Posterior vena cava (tissue), 2 donors: ENCODE data around the gene TMC8. TPM values are rescaled to one million over a fixed set of nuclear protein-coding genes. Genes with fewer than 3 reads are reported as not detected.
A peak's percentile ranks its signal among the peaks of the same experiment; 100 is the strongest.
"Not testable (repeated sequence)": the region's sequence is repeated elsewhere in the genome, so short reads cannot be mapped to it uniquely, and the experiment has no call there.

ENCODE experiments used
- DNase-seq: peaks from one replicate; pipeline ENCODE4 v3.0.0-alpha.2; 2020; ENCODE audit warnings: low spot score
- intact Hi-C, 2 donors: fragments of 100-400 bp; cut with DNase I; formaldehyde crosslinking; loops; one replicate each; pipeline versions ENCODE4 v1.14.1 to v1.14.2; 2022 to 2023
- long read RNA-seq, 2 donors: library from polyadenylated mRNA; unstranded; transcript quantifications; one replicate each; pipeline ENCODE4 v2.0.0, GENCODE V29; 2020 to 2021
- total RNA-seq, 2 donors: library from RNA; stranded (reverse); fragmentation: NEBNext Ultra II Directional; extraction: Animal tissue kit (Norgen Biotek cat#: 25700); gene quantifications; one replicate each; pipeline ENCODE4 v1.2.1, GENCODE V29; 2021
- donor health status: DM: yes; HTN: yes; CAD: no.
- donor health status: DM: yes; HTN: yes; CAD: no.

Gene TMC8
- 10 to 100 TPM in 1 of 2 donors, 1 to 10 TPM in 1; 6.4 to 15.7 TPM for total RNA-seq
- long read RNA-seq, donor 1, partial matches to known transcripts = 0 of 3 reads
- long read RNA-seq, donor 1, other reads (novel, unspliced or antisense) = 3 of 3 reads
- long read RNA-seq, donor 2, partial matches to known transcripts = 1 of 4 reads
- long read RNA-seq, donor 2, other reads (novel, unspliced or antisense) = 3 of 4 reads

- DNase-seq = no peak
- intact Hi-C loops = no loop called here
Measured at GRCh38 chr17:78130437-78131101, at the start of gene TMC8. Gene TMC8 (plus strand): TSS chr17:78130771. CDS start chr17:78131589, 818 bp downstream.

GRCh38 chr17:78081551-78081950, 49.0 kb upstream of the TMC8 start:
- intact Hi-C loops = no loop called here

GRCh38 chr17:78082355-78082872, 48.2 kb upstream of the TMC8 start:
- intact Hi-C loops = not testable (repeated sequence)

More at GRCh38 chr17:78081551-78081950, 49.0 kb upstream of the TMC8 start:
- DNase-seq = no peak

GRCh38 chr17:78082988-78083387, 47.6 kb upstream of the TMC8 start:
- DNase-seq = no peak
- intact Hi-C loops = no loop called here

More at GRCh38 chr17:78082355-78082872, 48.2 kb upstream of the TMC8 start:
- not testable (repeated sequence) for DNase-seq

- intact Hi-C loops = no loop called here
- DNase-seq = no peak
Measured at GRCh38 chr17:78086740-78087139, 43.8 kb upstream of the TMC8 start.

GRCh38 chr17:78088529-78088928, 42.0 kb upstream of the TMC8 start:
- intact Hi-C loops = no loop called here
- no peak for DNase-seq

GRCh38 chr17:78089576-78090281, 40.8 kb upstream of the TMC8 start:
- DNase-seq = no peak
- intact Hi-C loops = no loop called here

GRCh38 chr17:78092794-78093324, 37.7 kb upstream of the TMC8 start:
- DNase-seq = no peak
- intact Hi-C loops = no loop called here

- no peak for DNase-seq
- intact Hi-C loops = no loop called here
Measured at GRCh38 chr17:78095035-78095434, 35.5 kb upstream of the TMC8 start.

GRCh38 chr17:78096093-78096492, 34.5 kb upstream of the TMC8 start:
- intact Hi-C loops = no loop called here
- no peak for DNase-seq

GRCh38 chr17:78101112-78101511, 29.5 kb upstream of the TMC8 start:
- DNase-seq = no peak
- intact Hi-C loops = no loop called here

- intact Hi-C loops = no loop called here
Measured at GRCh38 chr17:78101542-78101941, 29.0 kb upstream of the TMC8 start.

GRCh38 chr17:78103311-78103710, 27.3 kb upstream of the TMC8 start:
- intact Hi-C loops = no loop called here
- DNase-seq = no peak

More at GRCh38 chr17:78101542-78101941, 29.0 kb upstream of the TMC8 start:
- DNase-seq = no peak

GRCh38 chr17:78104540-78104941, 26.0 kb upstream of the TMC8 start:
- peak; percentile 76 for DNase-seq
- intact Hi-C loops = no loop called here

- DNase-seq = no peak
- intact Hi-C loops = no loop called here
Measured at GRCh38 chr17:78105101-78105500, 25.5 kb upstream of the TMC8 start.

GRCh38 chr17:78105551-78105950, 25.0 kb upstream of the TMC8 start:
- no peak for DNase-seq
- intact Hi-C loops = no loop called here

GRCh38 chr17:78106211-78106610, 24.4 kb upstream of the TMC8 start:
- intact Hi-C loops = no loop called here
- no peak for DNase-seq

GRCh38 chr17:78107457-78107856, 23.1 kb upstream of the TMC8 start:
- intact Hi-C loops = no loop called here
- DNase-seq = peak; percentile 76

- intact Hi-C loops = no loop called here
- DNase-seq = peak; percentile 51
Measured at GRCh38 chr17:78107976-78108725, 22.4 kb upstream of the TMC8 start.
